Activated CD4-positive, alpha-beta memory T cell treated with anti-CD3 and anti-CD28 coated beads, Interleukin-2, amount 10 ng/mL, durations not matched to agents 7 days and 5 days (primary cell): ENCODE data around the gene GHRH. TPM values are rescaled to one million over a fixed set of nuclear protein-coding genes. Genes with fewer than 3 reads are reported as not detected.

Experiments
- CTCF ChIA-PET: fragments of 350-600 bp; sonication (Branson Sonifier 250); formaldehyde crosslinking; loops from one replicate; lab custom pipeline; 2021; ENCODE audit warnings: antibody characterized with exemption, inconsistent platforms; lab: Charles Lee
- POLR2A ChIA-PET: fragments of 350-600 bp; sonication (Branson Sonifier 250); formaldehyde crosslinking; loops from one replicate; lab custom pipeline; 2021; ENCODE audit warnings: antibody characterized with exemption; lab: Charles Lee
- DNase-seq: peaks from one replicate; pipeline ENCODE4 v3.0.0-alpha.2; 2020
- H3K27ac Mint-ChIP-seq: one replicate; pipeline ENCODE4 v1.8.0; 2021; ENCODE audit warnings: mild to moderate bottlenecking, mixed read lengths
- H3K27me3 Mint-ChIP-seq: one replicate; pipeline ENCODE4 v1.8.0; 2021; ENCODE audit warnings: mixed read lengths
- H3K36me3 Mint-ChIP-seq: one replicate; pipeline ENCODE4 v1.8.0; 2021; ENCODE audit warnings: low read depth, mixed read lengths
- H3K4me1 Mint-ChIP-seq: one replicate; pipeline ENCODE4 v1.8.0; 2021; ENCODE audit warnings: mixed read lengths
- H3K4me3 Mint-ChIP-seq: one replicate; pipeline ENCODE4 v1.8.0; 2021; ENCODE audit warnings: mild to moderate bottlenecking, mixed read lengths
- H3K9me3 Mint-ChIP-seq: one replicate; pipeline ENCODE4 v1.8.0; 2021; ENCODE audit warnings: mixed read lengths
- total RNA-seq, 2 experiments: library from RNA; stranded (reverse); gene quantifications; one replicate each; pipeline ENCODE4 v1.2.3, GENCODE V29; 2021

GHRH gene
- total RNA-seq, 2 experiments from 2014 or later = not detected

GRCh38 chr20:37226889-37227288 is 34.7 kb downstream of the GHRH start:
- Mint-ChIP-seq H3K27ac (no peak overlapping the region), H3K9me3 (no peaks in the 10 kb centered on the region), H3K27me3 (no peaks in the 10 kb centered on the region), H3K4me3 (no peak overlapping the region), H3K4me1 (peaks cover 1% of the 10 kb centered on the region), H3K36me3 (peaks cover 87% of the 10 kb centered on the region)
- CTCF ChIA-PET = interaction anchor here (1.4 to 1.8 kb wide), 2 partner anchors 13 to 31 kb away, joined by 3 to 4 read pairs; no protein-coding TSS in a partner anchor
- POLR2A ChIA-PET = no interaction called here
- DNase-seq = no peak

GRCh38 chr20:37225146-37225545 is 36.5 kb downstream of the GHRH start:
- peaks cover 1% of the 10 kb centered on the region for H3K4me1 Mint-ChIP-seq
- no peak for DNase-seq
- CTCF ChIA-PET = interaction anchor here (1.0 to 1.1 kb wide), 2 partner anchors 28 to 160 kb away, joined by 3 to 4 read pairs; no protein-coding TSS in a partner anchor

GRCh38 chr20:37223053-37223452 is 38.6 kb downstream of the GHRH start:
- no peaks in the 10 kb centered on the region for H3K27me3 Mint-ChIP-seq
- CTCF ChIA-PET = interaction anchor here (0.6 to 1.0 kb wide), 3 partner anchors 12 to 628 kb away, joined by 3 to 6 read pairs (median 5); no protein-coding TSS in a partner anchor
- H3K36me3 Mint-ChIP-seq = peaks cover 72% of the 10 kb centered on the region
- no peak overlapping the region for H3K27ac Mint-ChIP-seq
- no peaks in the 10 kb centered on the region for H3K9me3 Mint-ChIP-seq
- POLR2A ChIA-PET = interaction anchor here (1.7 kb wide), 1 partner anchor 11 kb away, joined by 5 read pairs; no protein-coding TSS in a partner anchor
- H3K4me3 Mint-ChIP-seq = no peak overlapping the region
- H3K4me1 Mint-ChIP-seq = peaks cover 1% of the 10 kb centered on the region
- no peak for DNase-seq

More at GRCh38 chr20:37225146-37225545, 36.5 kb downstream of the GHRH start:
- Mint-ChIP-seq H3K27ac (no peak overlapping the region), H3K4me3 (no peak overlapping the region), H3K9me3 (no peaks in the 10 kb centered on the region), H3K27me3 (no peaks in the 10 kb centered on the region), H3K36me3 (peaks cover 76% of the 10 kb centered on the region)
- POLR2A ChIA-PET = interaction anchor here (0.6 kb wide), 1 partner anchor 471 kb away, joined by 3 read pairs; no protein-coding TSS in a partner anchor

GRCh38 chr20:37222086-37222485 is 39.5 kb downstream of the GHRH start:
- Mint-ChIP-seq H3K27me3 (no peaks in the 10 kb centered on the region), H3K4me3 (no peak overlapping the region), H3K9me3 (no peaks in the 10 kb centered on the region), H3K4me1 (peaks cover 1% of the 10 kb centered on the region), H3K27ac (no peak overlapping the region), H3K36me3 (peaks cover 64% of the 10 kb centered on the region)
- no peak for DNase-seq
- ChIA-PET CTCF (no interaction called here), POLR2A (no interaction called here)

GRCh38 chr20:37220731-37221130 is 40.9 kb downstream of the GHRH start:
- no peak overlapping the region for H3K4me3 Mint-ChIP-seq
- H3K36me3 Mint-ChIP-seq = peaks cover 65% of the 10 kb centered on the region
- ChIA-PET CTCF (interaction anchor here (0.5 to 1.2 kb wide), 3 partner anchors 20 to 27 kb away, joined by 3 to 7 read pairs (median 4); no protein-coding TSS in a partner anchor), POLR2A (interaction anchor here (1.0 kb wide), 1 partner anchor 42 kb away, joined by 4 read pairs; the partner anchor contains the start of genes MROH8 and RPN2)
- peaks cover 1% of the 10 kb centered on the region for H3K4me1 Mint-ChIP-seq
- H3K27ac Mint-ChIP-seq = no peak overlapping the region
- DNase-seq = no peak
- H3K27me3 Mint-ChIP-seq = no peaks in the 10 kb centered on the region
- no peaks in the 10 kb centered on the region for H3K9me3 Mint-ChIP-seq

GRCh38 chr20:37219751-37220668 is 41.6 kb downstream of the GHRH start:
- POLR2A ChIA-PET = interaction anchor here (1.0 kb wide), 1 partner anchor 41 kb away, joined by 4 read pairs; the partner anchor contains the start of genes MROH8 and RPN2
- Mint-ChIP-seq H3K4me1 (peaks cover 1% of the 10 kb centered on the region), H3K9me3 (no peaks in the 10 kb centered on the region), H3K27ac (no peak overlapping the region), H3K36me3 (peaks cover 66% of the 10 kb centered on the region), H3K27me3 (no peaks in the 10 kb centered on the region), H3K4me3 (no peak overlapping the region)
- no peak for DNase-seq
- CTCF ChIA-PET = interaction anchor here (1.2 kb wide), 1 partner anchor 25 kb away, joined by 7 read pairs; no protein-coding TSS in a partner anchor

- no peak overlapping the region for H3K4me3 Mint-ChIP-seq
- H3K27ac Mint-ChIP-seq = no peak overlapping the region
- H3K27me3 Mint-ChIP-seq = no peaks in the 10 kb centered on the region
- H3K36me3 Mint-ChIP-seq = peaks cover 63% of the 10 kb centered on the region
- POLR2A ChIA-PET = no interaction called here
- peaks cover 1% of the 10 kb centered on the region for H3K4me1 Mint-ChIP-seq
- H3K9me3 Mint-ChIP-seq = no peaks in the 10 kb centered on the region
- DNase-seq = no peak
- CTCF ChIA-PET = no interaction called here
These were observed 42.6 kb downstream of the GHRH start for GRCh38 chr20:37218976-37219375.

GRCh38 chr20:37218441-37218840 is 43.2 kb downstream of the GHRH start:
- ChIA-PET CTCF (no interaction called here), POLR2A (no interaction called here)
- Mint-ChIP-seq H3K9me3 (no peaks in the 10 kb centered on the region), H3K36me3 (peaks cover 63% of the 10 kb centered on the region), H3K27ac (no peak overlapping the region), H3K4me1 (peaks cover 1% of the 10 kb centered on the region), H3K27me3 (no peaks in the 10 kb centered on the region), H3K4me3 (no peak overlapping the region)
- DNase-seq = no peak

- H3K36me3 Mint-ChIP-seq = peaks cover 60% of the 10 kb centered on the region
- no peak overlapping the region for H3K4me3 Mint-ChIP-seq
- peak; percentile 1 for DNase-seq
- H3K4me1 Mint-ChIP-seq = no peaks in the 10 kb centered on the region
- POLR2A ChIA-PET = interaction anchor here (0.7 kb wide), 1 partner anchor 8 kb away, joined by 3 read pairs; no protein-coding TSS in a partner anchor
- CTCF ChIA-PET = interaction anchor here (0.7 to 3.0 kb wide), 3 partner anchors 12 to 27 kb away, joined by 3 to 17 read pairs (median 3); no protein-coding TSS in a partner anchor
- H3K27ac Mint-ChIP-seq = no peak overlapping the region
- H3K27me3 Mint-ChIP-seq = no peaks in the 10 kb centered on the region
- no peaks in the 10 kb centered on the region for H3K9me3 Mint-ChIP-seq
These were observed 51.8 kb downstream of the GHRH start for GRCh38 chr20:37209661-37210314.

- Mint-ChIP-seq H3K36me3 (peaks cover 62% of the 10 kb centered on the region), H3K9me3 (no peaks in the 10 kb centered on the region), H3K4me1 (no peaks in the 10 kb centered on the region), H3K27me3 (no peaks in the 10 kb centered on the region), H3K27ac (no peak overlapping the region), H3K4me3 (no peak overlapping the region)
- ChIA-PET POLR2A (interaction anchor here (1.6 kb wide), 1 partner anchor 27 kb away, joined by 3 read pairs; no protein-coding TSS in a partner anchor), CTCF (interaction anchor here (0.7 kb wide), 1 partner anchor 27 kb away, joined by 3 read pairs; no protein-coding TSS in a partner anchor)
- no peak for DNase-seq
These were observed 52.4 kb downstream of the GHRH start for GRCh38 chr20:37209193-37209592.

GRCh38 chr20:37207171-37207570 is 54.4 kb downstream of the GHRH start:
- H3K9me3 Mint-ChIP-seq = no peaks in the 10 kb centered on the region
- no peak overlapping the region for H3K27ac Mint-ChIP-seq
- no peaks in the 10 kb centered on the region for H3K4me1 Mint-ChIP-seq
- ChIA-PET CTCF (no interaction called here), POLR2A (no interaction called here)
- DNase-seq = no peak
- peaks cover 61% of the 10 kb centered on the region for H3K36me3 Mint-ChIP-seq
- no peak overlapping the region for H3K4me3 Mint-ChIP-seq
- H3K27me3 Mint-ChIP-seq = no peaks in the 10 kb centered on the region

- Mint-ChIP-seq H3K9me3 (no peaks in the 10 kb centered on the region), H3K36me3 (peaks cover 72% of the 10 kb centered on the region), H3K4me3 (no peak overlapping the region), H3K4me1 (no peaks in the 10 kb centered on the region), H3K27me3 (no peaks in the 10 kb centered on the region), H3K27ac (peak overlapping the region; percentile 6)
- ChIA-PET CTCF (interaction anchor here (1.5 to 2.0 kb wide), 2 partner anchors 10 to 14 kb away, joined by 6 to 7 read pairs; no protein-coding TSS in a partner anchor), POLR2A (no interaction called here)
- DNase-seq = no peak
These were observed 55.8 kb downstream of the GHRH start for GRCh38 chr20:37205794-37206193.
